Neural cell (in vitro differentiated cells): ENCODE results near the gene LPXN. TPM values are rescaled to one million over a fixed set of nuclear protein-coding genes. Genes with fewer than 3 reads are reported as not detected.

ENCODE experiments used
- H2AFZ ChIP-seq: fragments of 200-600, 300-800 bp; sonication (generic), shearing (Covaris generic); 2 replicates; pipeline ENCODE4 v1.6.0; 2014; ENCODE audit warnings: low read depth, mild to moderate bottlenecking, antibody characterized with exemption, low read length, moderate library complexity
- H3F3A ChIP-seq: fragments of 200-600 bp; shearing (Covaris generic); 2 replicates; pipeline ENCODE4 v1.6.1; 2016; ENCODE audit warnings: mild to moderate bottlenecking, moderate library complexity, mixed read lengths, antibody characterized with exemption, low read length; ENCODE audit not compliant: insufficient read depth, poor library complexity, severe bottlenecking
- H3K27ac ChIP-seq: fragments of 200-600, 300-800 bp; sonication (generic), shearing (Covaris generic); 2 replicates; pipeline ENCODE4 v1.5.1; 2014; ENCODE audit warnings: mild to moderate bottlenecking, low read length, moderate library complexity
- H3K27me3 ChIP-seq: fragments of 300-800, 200-600 bp; sonication (generic), shearing (Covaris generic); 2 replicates; pipeline ENCODE4 v1.6.0; 2014; ENCODE audit warnings: mild to moderate bottlenecking, low read depth, low read length, moderate library complexity; ENCODE audit not compliant: insufficient read depth
- H3K36me3 ChIP-seq: fragments of 300-800, 200-600 bp; sonication (generic), shearing (Covaris generic); 2 replicates; pipeline ENCODE4 v1.5.1; 2014; ENCODE audit warnings: mild to moderate bottlenecking, antibody characterized with exemption, low read length, moderate library complexity; ENCODE audit not compliant: insufficient read depth
- H3K4me2 ChIP-seq: fragments of 300-800, 200-600 bp; sonication (generic), shearing (Covaris generic); 2 replicates; pipeline ENCODE4 v1.6.0; 2014; ENCODE audit warnings: mild to moderate bottlenecking, low read length
- H3K4me3 ChIP-seq: fragments of 300-800, 200-600 bp; sonication (generic), shearing (Covaris generic); 2 replicates; pipeline ENCODE4 v1.5.1; 2014; ENCODE audit warnings: mild to moderate bottlenecking, low read length, moderate library complexity
- H3K79me2 ChIP-seq: fragments of 200-600 bp; shearing (Covaris generic); replicated peaks from 2 replicates; pipeline ENCODE4 v1.6.0; 2014; ENCODE audit warnings: mild to moderate bottlenecking, low read length, moderate library complexity; ENCODE audit not compliant: insufficient read depth
- H3K9ac ChIP-seq: fragments of 300-800, 200-600 bp; sonication (generic), shearing (Covaris generic); 2 replicates; pipeline ENCODE4 v1.6.1; 2016; ENCODE audit warnings: mild to moderate bottlenecking, low read length, mixed read lengths
- H3K9me2 ChIP-seq: fragments of 200-600 bp; shearing (Covaris generic); 2 replicates; pipeline ENCODE4 v1.6.1; 2016; ENCODE audit warnings: mild to moderate bottlenecking, low read length, mixed read lengths; ENCODE audit not compliant: insufficient read depth
- H3K9me3 ChIP-seq: fragments of 200-600, 300-800 bp; sonication (generic), shearing (Covaris generic); 2 replicates; pipeline ENCODE4 v1.6.1; 2016; ENCODE audit warnings: mild to moderate bottlenecking, mixed run types, low read length, moderate library complexity, mixed read lengths
- H4K20me1 ChIP-seq: fragments of 200-600 bp; shearing (Covaris generic); 2 replicates; pipeline ENCODE4 v1.6.1; 2016; ENCODE audit warnings: mild to moderate bottlenecking, mixed run types; ENCODE audit not compliant: insufficient read depth
- EP300 ChIP-seq: fragments of 450-650 bp; conservative IDR thresholded peaks from 2 replicates; pipeline ENCODE4 v1.6.1; 2014; ENCODE audit warnings: antibody characterized with exemption, mild to moderate bottlenecking, moderate library complexity; ENCODE audit not compliant: poor library complexity, severe bottlenecking
- EZH2 ChIP-seq: fragments of 200-600, 300-800 bp; shearing (Covaris generic), sonication (generic); IDR thresholded peaks from 2 replicates; pipeline ENCODE4 v1.6.1; 2014; ENCODE audit warnings: antibody characterized with exemption, low read length, borderline replicate concordance, mild to moderate bottlenecking; ENCODE audit not compliant: insufficient read depth, poor library complexity, severe bottlenecking
- MXI1 ChIP-seq: fragments of 450-650 bp; conservative IDR thresholded peaks from 2 replicates; pipeline ENCODE4 v1.6.1; 2014; ENCODE audit warnings: antibody characterized with exemption, mild to moderate bottlenecking; ENCODE audit not compliant: poor library complexity, severe bottlenecking
- POLR2AphosphoS5 ChIP-seq: IDR thresholded peaks from 2 replicates; pipeline ENCODE4 v1.6.1; 2012
- RAD21 ChIP-seq: fragments of 450-650 bp; conservative IDR thresholded peaks from 2 replicates; pipeline ENCODE4 v1.6.1; 2014; ENCODE audit warnings: antibody characterized with exemption, mild to moderate bottlenecking, moderate library complexity
- REST ChIP-seq: IDR thresholded peaks from 2 replicates; pipeline ENCODE4 v1.6.1; 2012; ENCODE audit warnings: borderline replicate concordance
- SMC3 ChIP-seq: fragments of 450-650 bp; conservative IDR thresholded peaks from 2 replicates; pipeline ENCODE4 v1.6.1; 2014; ENCODE audit warnings: antibody characterized with exemption, mild to moderate bottlenecking, moderate library complexity; ENCODE audit not compliant: poor library complexity
- TAF1 ChIP-seq: IDR thresholded peaks from 2 replicates; pipeline ENCODE4 v1.6.1; 2012; ENCODE audit warnings: low read depth
- polyA plus RNA-seq: library from polyadenylated mRNA; depleted of rRNA; stranded (reverse); fragments of >200 nt; gene quantifications from 2 replicates; pipeline ENCODE4 v1.2.3, GENCODE V29; 2014
- TF ChIP-seq, protein P1 (sequence below): fragments of 450-650 bp; IDR thresholded peaks from 2 replicates; pipeline ENCODE4 v1.5.1; 2014; ENCODE audit warnings: antibody characterized with exemption, mild to moderate bottlenecking, moderate library complexity; ENCODE audit not compliant: poor library complexity, severe bottlenecking

LPXN gene
- polyA plus RNA-seq, 1 donor from 2014 or later = 4.1 TPM

DNA sequence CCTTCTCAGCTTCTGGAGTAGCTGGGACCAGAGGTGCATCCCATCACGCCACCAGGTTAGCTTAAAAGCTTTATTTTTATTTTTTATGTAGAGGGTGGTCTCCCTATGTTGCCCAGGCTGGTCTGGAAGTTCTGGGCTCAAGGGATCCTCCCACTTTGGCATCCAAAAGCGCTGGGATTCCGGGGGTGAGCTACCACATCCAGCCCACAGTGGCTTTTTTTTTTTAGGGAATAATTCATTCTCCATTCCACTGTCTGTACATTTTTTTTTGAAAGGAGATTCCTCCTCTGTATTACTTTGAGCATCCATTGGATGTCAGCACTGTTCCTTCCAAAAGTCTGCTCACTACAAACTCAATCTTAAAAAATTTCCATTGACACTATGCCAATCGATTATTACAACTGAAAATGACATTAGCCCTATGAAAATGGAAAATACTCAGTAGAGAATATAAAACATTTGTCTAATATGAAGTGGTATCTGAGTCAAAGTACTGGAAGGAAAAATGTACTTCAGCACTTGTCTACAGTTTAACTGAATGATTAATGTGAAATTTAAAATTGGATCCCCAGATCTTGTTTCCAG, 1.3 kb upstream of the LPXN start:
- peak overlapping the region; percentile 69 for H3K9ac ChIP-seq
- H4K20me1 ChIP-seq = no peaks in the 10 kb centered on the region
- H3K4me2 ChIP-seq = peak overlapping the region; percentile 95
- H3K9me2 ChIP-seq = no peaks in the 10 kb centered on the region
- peak overlapping the region; percentile 100 for H3K27ac ChIP-seq
- no peaks in the 10 kb centered on the region for H3K36me3 ChIP-seq
- TF ChIP-seq REST (no peak), EP300 (no peak), SMC3 (peak; percentile 75), RAD21 (peak; percentile 71)
- TF ChIP-seq, protein P1, sequence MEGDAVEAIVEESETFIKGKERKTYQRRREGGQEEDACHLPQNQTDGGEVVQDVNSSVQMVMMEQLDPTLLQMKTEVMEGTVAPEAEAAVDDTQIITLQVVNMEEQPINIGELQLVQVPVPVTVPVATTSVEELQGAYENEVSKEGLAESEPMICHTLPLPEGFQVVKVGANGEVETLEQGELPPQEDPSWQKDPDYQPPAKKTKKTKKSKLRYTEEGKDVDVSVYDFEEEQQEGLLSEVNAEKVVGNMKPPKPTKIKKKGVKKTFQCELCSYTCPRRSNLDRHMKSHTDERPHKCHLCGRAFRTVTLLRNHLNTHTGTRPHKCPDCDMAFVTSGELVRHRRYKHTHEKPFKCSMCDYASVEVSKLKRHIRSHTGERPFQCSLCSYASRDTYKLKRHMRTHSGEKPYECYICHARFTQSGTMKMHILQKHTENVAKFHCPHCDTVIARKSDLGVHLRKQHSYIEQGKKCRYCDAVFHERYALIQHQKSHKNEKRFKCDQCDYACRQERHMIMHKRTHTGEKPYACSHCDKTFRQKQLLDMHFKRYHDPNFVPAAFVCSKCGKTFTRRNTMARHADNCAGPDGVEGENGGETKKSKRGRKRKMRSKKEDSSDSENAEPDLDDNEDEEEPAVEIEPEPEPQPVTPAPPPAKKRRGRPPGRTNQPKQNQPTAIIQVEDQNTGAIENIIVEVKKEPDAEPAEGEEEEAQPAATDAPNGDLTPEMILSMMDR = peak; percentile 72
- peak overlapping the region; percentile 74 for H3K4me3 ChIP-seq
- peaks cover 6% of the 10 kb centered on the region for H3F3A ChIP-seq
- H3K9me3 ChIP-seq = no peaks in the 10 kb centered on the region
- H3K27me3 ChIP-seq = no peaks in the 10 kb centered on the region
- H3K79me2 ChIP-seq = peaks cover 22% of the 10 kb centered on the region
- no peak overlapping the region for H2AFZ ChIP-seq

GRCh38 chr11:58574881-58575280, 775 bp downstream of the LPXN start:
- no peaks in the 10 kb centered on the region for H3K27me3 ChIP-seq
- H3K4me2 ChIP-seq = no peak overlapping the region
- H3K79me2 ChIP-seq = peaks cover 1% of the 10 kb centered on the region
- H3K9me3 ChIP-seq = no peaks in the 10 kb centered on the region
- no peak overlapping the region for H3K9ac ChIP-seq
- no peak overlapping the region for H3K27ac ChIP-seq
- H2AFZ ChIP-seq = no peak overlapping the region
- H3K9me2 ChIP-seq = no peaks in the 10 kb centered on the region
- H4K20me1 ChIP-seq = no peaks in the 10 kb centered on the region
- no peak overlapping the region for H3K4me3 ChIP-seq
- no peaks in the 10 kb centered on the region for H3K36me3 ChIP-seq
- peaks cover 6% of the 10 kb centered on the region for H3F3A ChIP-seq
- TF ChIP-seq SMC3 (no peak), EP300 (no peak), REST (no peak), RAD21 (no peak), TAF1 (no peak), EZH2 (no peak), MXI1 (no peak), POLR2AphosphoS5 (no peak)
- TF ChIP-seq, protein P1 = no peak
